ENCODE results near the gene MCM3AP.

MCM3AP gene

DNA sequence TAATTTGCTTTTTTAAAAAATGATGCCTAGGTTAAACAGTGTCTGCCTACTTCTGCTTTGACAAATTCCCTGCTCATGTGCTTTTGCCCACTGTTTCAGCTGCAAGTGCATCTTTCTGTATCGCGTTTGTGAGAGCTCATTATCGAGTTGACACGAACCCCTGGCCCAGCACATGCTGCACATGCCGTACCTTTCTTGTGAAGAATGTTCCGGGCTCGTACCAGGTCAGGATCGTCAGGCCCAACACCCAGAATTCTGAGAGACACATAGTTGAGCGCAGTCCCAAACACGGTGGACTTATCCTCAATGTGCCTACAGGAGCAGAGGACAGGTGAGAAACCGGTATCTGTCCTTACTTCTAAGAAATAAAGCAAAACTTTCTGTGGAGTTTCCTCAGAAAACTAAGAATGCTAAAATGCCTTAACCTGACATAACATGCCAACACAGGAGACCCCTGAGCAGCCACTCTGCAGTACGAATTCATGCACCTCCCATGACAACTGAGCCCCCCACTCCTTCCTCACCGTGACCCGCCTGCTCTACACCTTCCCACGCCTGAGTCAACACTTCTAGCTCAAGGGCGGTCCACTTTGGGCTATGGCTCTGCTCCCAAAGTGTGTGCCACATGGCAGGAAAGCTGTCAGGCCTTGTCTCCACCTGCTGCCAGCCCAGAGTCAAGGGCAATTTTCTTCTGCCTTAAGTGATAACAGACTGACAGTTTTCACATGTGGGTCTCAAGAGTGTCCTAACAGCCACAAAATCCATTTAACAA lies 63.6 kb downstream of the MCM3AP start:
- no peaks in the 10 kb centered on the region for H3K9me3 ChIP-seq
- H3K36me3 ChIP-seq: peaks cover 29% of the 10 kb centered on the region
- no peak for DNase-seq
- TF ChIP-seq, protein P1, sequence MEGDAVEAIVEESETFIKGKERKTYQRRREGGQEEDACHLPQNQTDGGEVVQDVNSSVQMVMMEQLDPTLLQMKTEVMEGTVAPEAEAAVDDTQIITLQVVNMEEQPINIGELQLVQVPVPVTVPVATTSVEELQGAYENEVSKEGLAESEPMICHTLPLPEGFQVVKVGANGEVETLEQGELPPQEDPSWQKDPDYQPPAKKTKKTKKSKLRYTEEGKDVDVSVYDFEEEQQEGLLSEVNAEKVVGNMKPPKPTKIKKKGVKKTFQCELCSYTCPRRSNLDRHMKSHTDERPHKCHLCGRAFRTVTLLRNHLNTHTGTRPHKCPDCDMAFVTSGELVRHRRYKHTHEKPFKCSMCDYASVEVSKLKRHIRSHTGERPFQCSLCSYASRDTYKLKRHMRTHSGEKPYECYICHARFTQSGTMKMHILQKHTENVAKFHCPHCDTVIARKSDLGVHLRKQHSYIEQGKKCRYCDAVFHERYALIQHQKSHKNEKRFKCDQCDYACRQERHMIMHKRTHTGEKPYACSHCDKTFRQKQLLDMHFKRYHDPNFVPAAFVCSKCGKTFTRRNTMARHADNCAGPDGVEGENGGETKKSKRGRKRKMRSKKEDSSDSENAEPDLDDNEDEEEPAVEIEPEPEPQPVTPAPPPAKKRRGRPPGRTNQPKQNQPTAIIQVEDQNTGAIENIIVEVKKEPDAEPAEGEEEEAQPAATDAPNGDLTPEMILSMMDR (IDR thresholded peaks at IDR 0.05; ENCODE audit: low read depth, low read length): no peak
- H3K27me3 ChIP-seq: no peaks in the 10 kb centered on the region
- H3K4me3 ChIP-seq (ENCODE audit: low read depth, low read length): no peak overlapping the region
- H3K4me1 ChIP-seq: no peaks in the 10 kb centered on the region; the same call in 1 of the 2 replicates

GRCh38 chr21:46220847-46221246 lies 64.6 kb downstream of the MCM3AP start:
- TF ChIP-seq, protein P1 (IDR thresholded peaks at IDR 0.05; ENCODE audit: low read depth, low read length): no peak
- H3K9me3 ChIP-seq: no peaks in the 10 kb centered on the region
- H3K36me3 ChIP-seq: peaks cover 38% of the 10 kb centered on the region
- H3K4me3 ChIP-seq (ENCODE audit: low read depth, low read length): no peak overlapping the region
- DNase-seq: no peak
- no peaks in the 10 kb centered on the region; the same call in 1 of the 2 replicates for H3K4me1 ChIP-seq
- H3K27me3 ChIP-seq: no peaks in the 10 kb centered on the region

GRCh38 chr21:46220275-46220810 lies 65.1 kb downstream of the MCM3AP start:
- Histone ChIP-seq H3K4me1 (no peaks in the 10 kb centered on the region; the same call in 1 of the 2 replicates), H3K36me3 (peaks cover 42% of the 10 kb centered on the region), H3K27me3 (no peaks in the 10 kb centered on the region), H3K4me3 (ENCODE audit: low read depth, low read length) (no peak overlapping the region), H3K9me3 (no peaks in the 10 kb centered on the region)
- TF ChIP-seq, protein P1 (IDR thresholded peaks at IDR 0.05; ENCODE audit: low read depth, low read length): no peak
- no peak for DNase-seq

- Histone ChIP-seq H3K4me1 (no peaks in the 10 kb centered on the region; the same call in 1 of the 2 replicates), H3K27me3 (no peaks in the 10 kb centered on the region), H3K9me3 (no peaks in the 10 kb centered on the region), H3K36me3 (peaks cover 44% of the 10 kb centered on the region), H3K4me3 (ENCODE audit: low read depth, low read length) (no peak overlapping the region)
- DNase-seq: peak; percentile 53
- TF ChIP-seq, protein P1 (IDR thresholded peaks at IDR 0.05; ENCODE audit: low read depth, low read length): no peak
These were observed 65.7 kb downstream of the MCM3AP start for GRCh38 chr21:46219591-46220239.

- H3K4me3 ChIP-seq (ENCODE audit: low read depth, low read length): no peak overlapping the region
- H3K27me3 ChIP-seq: no peaks in the 10 kb centered on the region
- peaks cover 4% of the 10 kb centered on the region for H3K4me1 ChIP-seq
- no peaks in the 10 kb centered on the region for H3K9me3 ChIP-seq
- H3K36me3 ChIP-seq: peaks cover 44% of the 10 kb centered on the region
- DNase-seq: no peak
- TF ChIP-seq, protein P1 (IDR thresholded peaks at IDR 0.05; ENCODE audit: low read depth, low read length): no peak
These were observed 66.4 kb downstream of the MCM3AP start for GRCh38 chr21:46218906-46219590.

Measured in BE2C (cell line).